ENCODE results near the gene NBEAL2.

The NBEAL2 gene

GRCh38 chr3:47010910-47011309 is 31.4 kb downstream of the NBEAL2 start:
- Histone ChIP-seq H3K4me3 (replicated peaks; ENCODE audit: low read depth, low read length) (no peak overlapping the region), H3K27me3 (replicated peaks; ENCODE audit: control insufficient read depth, insufficient read depth, low read length) (no peaks in the 10 kb centered on the region), H3K36me3 (ENCODE audit: control insufficient read depth, insufficient read depth, low read length) (peaks cover 29% of the 10 kb centered on the region)
- DNase-seq (ENCODE audit: extremely low read depth, insufficient read length) = no peak
- no peak for TF ChIP-seq CTCF (IDR thresholded peaks at IDR 0.05; ENCODE audit: insufficient read depth, low read length, poor library complexity, severe bottlenecking)

- TF ChIP-seq CTCF (IDR thresholded peaks at IDR 0.05; ENCODE audit: insufficient read depth, low read length, poor library complexity, severe bottlenecking) = no peak
- no peaks in the 10 kb centered on the region for H3K27me3 ChIP-seq (replicated peaks; ENCODE audit: control insufficient read depth, insufficient read depth, low read length)
- no peak for DNase-seq (ENCODE audit: extremely low read depth, insufficient read length)
- H3K4me3 ChIP-seq (replicated peaks; ENCODE audit: low read depth, low read length) = no peak overlapping the region
- peaks cover 29% of the 10 kb centered on the region for H3K36me3 ChIP-seq (ENCODE audit: control insufficient read depth, insufficient read depth, low read length)
Measured at GRCh38 chr3:47011371-47011770, 31.9 kb downstream of the NBEAL2 start.

- H3K27me3 ChIP-seq (replicated peaks; ENCODE audit: control insufficient read depth, insufficient read depth, low read length) = no peaks in the 10 kb centered on the region
- TF ChIP-seq CTCF (IDR thresholded peaks at IDR 0.05; ENCODE audit: insufficient read depth, low read length, poor library complexity, severe bottlenecking) = no peak
- H3K4me3 ChIP-seq (replicated peaks; ENCODE audit: low read depth, low read length) = no peak overlapping the region
- DNase-seq (ENCODE audit: extremely low read depth, insufficient read length) = no peak
- peaks cover 28% of the 10 kb centered on the region for H3K36me3 ChIP-seq (ENCODE audit: control insufficient read depth, insufficient read depth, low read length)
Measured at GRCh38 chr3:47012342-47013230, 33.1 kb downstream of the NBEAL2 start.

- no peak for TF ChIP-seq CTCF (IDR thresholded peaks at IDR 0.05; ENCODE audit: insufficient read depth, low read length, poor library complexity, severe bottlenecking)
- no peaks in the 10 kb centered on the region for H3K27me3 ChIP-seq (replicated peaks; ENCODE audit: control insufficient read depth, insufficient read depth, low read length)
- H3K4me3 ChIP-seq (replicated peaks; ENCODE audit: low read depth, low read length) = no peak overlapping the region
- peaks cover 26% of the 10 kb centered on the region for H3K36me3 ChIP-seq (ENCODE audit: control insufficient read depth, insufficient read depth, low read length)
- DNase-seq (ENCODE audit: extremely low read depth, insufficient read length) = no peak
Measured at GRCh38 chr3:47013231-47013630, 33.8 kb downstream of the NBEAL2 start.

- no peak for DNase-seq (ENCODE audit: extremely low read depth, insufficient read length)
- Histone ChIP-seq H3K36me3 (ENCODE audit: control insufficient read depth, insufficient read depth, low read length) (peaks cover 23% of the 10 kb centered on the region), H3K4me3 (replicated peaks; ENCODE audit: low read depth, low read length) (no peak overlapping the region), H3K27me3 (replicated peaks; ENCODE audit: control insufficient read depth, insufficient read depth, low read length) (no peaks in the 10 kb centered on the region)
- no peak for TF ChIP-seq CTCF (IDR thresholded peaks at IDR 0.05; ENCODE audit: insufficient read depth, low read length, poor library complexity, severe bottlenecking)
Measured at GRCh38 chr3:47014036-47014435, 34.6 kb downstream of the NBEAL2 start.

Data from GM06990 (cell line).